Measurements from ENCODE around the gene MAPK12.

Gene MAPK12

GRCh38 chr22:50226875-50227165 lies 34.7 kb downstream of the MAPK12 start:
- no peak for DNase-seq

DNA sequence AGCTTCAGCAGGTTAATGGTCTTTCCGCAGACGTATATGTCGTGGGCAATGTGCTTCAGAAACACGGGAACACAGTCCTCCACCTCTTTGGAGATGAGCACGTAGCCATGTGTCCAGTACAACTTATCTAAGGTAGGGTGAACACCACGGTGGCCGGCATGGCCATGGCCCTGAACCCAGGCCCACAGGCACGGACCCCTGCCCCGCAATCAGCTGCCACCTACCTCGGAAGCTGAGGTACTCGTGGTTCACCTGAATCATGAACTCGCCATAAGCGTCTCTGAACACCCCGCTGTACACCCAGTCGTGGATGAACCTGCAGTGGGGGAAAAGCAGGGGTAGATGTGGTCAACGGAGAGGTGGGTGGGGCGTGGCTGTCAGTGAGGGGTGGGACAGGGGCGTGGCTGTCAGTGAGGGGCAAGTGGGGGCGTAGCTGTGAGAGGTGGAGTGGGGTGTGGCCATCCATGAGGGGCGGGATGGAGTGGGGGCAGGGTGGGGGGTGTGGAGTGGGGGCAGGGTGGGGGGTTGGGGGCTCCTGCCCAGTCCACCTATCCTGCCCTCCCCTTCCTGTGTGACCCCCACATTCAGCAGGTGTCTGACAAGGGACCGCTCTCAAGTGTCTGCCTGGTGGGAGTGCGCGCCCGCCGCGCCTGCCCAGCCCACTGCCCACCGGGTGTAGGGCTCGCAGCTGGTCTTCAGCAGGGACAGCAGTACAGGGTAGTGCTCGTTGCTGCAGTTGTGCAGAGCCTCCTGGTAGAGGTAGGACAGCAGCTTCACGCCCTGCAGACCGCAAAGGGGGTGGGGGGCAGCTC lies 35.2 kb downstream of the MAPK12 start:
- DNase-seq, result no peak

- no peak for DNase-seq
Measured at GRCh38 chr22:50225200-50225969, 36.1 kb downstream of the MAPK12 start.

DNA sequence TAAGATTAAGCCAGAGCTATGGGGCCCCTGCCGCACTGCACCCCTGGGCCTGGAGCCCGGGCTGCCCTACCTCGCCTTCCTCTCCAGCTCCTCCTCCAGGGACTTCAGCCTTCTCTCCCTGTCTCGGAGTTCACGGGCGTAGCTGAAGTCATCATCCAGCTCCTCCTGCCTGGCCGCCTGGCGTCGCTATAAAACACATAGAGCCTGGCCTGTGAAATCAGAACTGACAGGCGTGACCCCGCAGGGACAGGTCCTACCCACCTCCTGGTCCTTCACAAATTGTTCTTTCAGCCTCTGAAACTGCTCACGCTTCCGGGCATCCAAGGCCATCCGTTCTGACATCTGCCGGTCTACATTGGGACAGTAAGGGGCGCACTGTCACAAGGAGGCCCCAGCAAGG lies 37.4 kb downstream of the MAPK12 start:
- no peak for DNase-seq

DNA sequence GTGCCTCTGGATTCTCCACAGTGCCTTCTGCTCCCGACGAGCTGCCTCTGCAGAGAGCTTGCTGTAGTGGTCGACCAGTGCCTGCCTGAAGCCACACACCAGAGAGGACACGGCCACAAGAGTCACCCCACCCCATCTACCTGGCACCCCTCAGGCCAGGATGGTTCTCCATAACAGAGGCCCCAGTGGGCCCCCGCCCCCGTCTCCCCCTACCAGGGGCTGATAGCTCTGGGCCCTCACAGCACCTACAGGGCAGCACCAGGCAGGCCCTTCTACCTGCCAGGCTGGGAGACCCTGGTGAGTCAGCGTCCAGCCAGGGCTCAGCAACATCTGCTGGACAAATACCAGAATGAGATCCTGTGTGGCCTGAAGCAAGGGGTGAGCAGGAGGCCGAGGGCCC lies 39.0 kb downstream of the MAPK12 start:
- no peak for DNase-seq

GRCh38 chr22:50221410-50222300 lies 39.8 kb downstream of the MAPK12 start:
- no peak for DNase-seq

- DNase-seq, result no peak
Measured at GRCh38 chr22:50220603-50221409, 40.7 kb downstream of the MAPK12 start.

DNA sequence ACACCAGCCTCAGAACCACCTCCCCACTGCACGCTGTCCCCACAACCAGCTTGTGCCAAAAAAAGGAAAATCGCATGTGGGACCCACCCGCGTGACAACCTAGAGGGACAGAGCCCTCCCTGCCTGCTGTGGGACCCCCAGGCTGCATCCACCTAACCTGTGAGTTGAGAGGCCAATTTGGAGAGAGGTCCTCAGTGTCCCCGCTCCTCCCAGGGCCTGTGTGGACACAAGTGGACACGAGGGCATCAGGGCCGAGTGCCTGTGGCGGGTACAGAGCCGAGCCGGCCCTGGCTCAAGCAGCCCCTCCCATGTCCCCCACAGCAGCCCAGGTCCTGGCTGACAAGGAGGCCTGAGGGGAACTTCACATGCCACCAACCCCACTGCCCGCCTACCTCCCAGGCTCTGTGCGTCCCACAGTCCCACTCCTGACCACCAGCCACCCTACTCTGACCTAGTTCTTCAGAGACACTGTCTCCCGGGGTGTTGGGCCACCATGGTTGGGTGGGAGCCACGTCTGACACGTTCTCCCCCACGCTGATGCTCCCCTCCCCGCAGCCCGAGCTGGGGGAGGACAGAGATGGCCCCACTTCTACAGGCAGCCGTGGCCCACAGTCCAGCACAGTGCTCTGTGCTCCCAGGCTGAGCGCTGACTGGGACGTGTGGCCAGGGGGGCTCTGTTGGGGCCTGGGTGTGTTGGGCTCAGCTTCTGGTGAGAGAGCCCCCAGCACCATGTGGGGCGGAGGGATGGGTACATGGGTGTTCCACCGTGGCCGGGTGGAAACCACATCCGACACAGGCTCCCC lies 41.5 kb downstream of the MAPK12 start:
- no peak for DNase-seq

DNA sequence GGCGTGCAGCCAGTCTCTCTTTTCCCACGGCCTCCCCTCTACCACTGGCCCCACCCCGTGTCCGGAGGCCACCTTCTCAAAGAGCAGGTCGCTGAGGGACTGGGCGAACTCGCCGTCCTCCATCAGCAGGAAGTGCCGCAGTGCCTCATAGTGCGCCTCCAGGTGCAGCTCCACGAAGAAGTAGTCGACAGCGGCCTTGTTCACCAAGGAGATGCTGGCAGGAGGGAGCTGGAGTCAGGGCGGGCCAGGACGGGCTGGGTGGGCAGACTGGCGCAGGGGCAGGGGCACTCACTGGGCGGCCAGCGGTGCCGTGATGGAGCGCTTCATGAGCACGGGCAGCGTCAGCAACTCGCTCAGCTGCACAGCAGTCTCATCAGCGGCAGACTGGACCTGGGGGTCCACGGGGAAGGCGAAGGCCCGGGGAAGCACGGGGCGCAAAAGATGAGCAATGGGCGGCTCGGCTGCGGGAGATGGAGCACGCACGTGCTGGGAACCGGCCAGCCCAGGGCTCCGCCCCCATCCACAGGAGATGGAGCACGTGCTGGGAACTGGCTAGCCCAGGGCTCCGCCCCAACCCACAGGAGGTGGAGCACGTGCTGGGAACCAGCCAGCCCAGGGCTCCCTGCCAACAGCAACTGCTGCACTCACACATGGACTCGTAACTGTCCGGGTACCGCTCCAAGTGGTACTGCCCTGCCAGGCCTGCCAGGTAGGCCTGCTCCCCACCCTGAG lies 42.3 kb downstream of the MAPK12 start:
- DNase-seq, result no peak

DNA sequence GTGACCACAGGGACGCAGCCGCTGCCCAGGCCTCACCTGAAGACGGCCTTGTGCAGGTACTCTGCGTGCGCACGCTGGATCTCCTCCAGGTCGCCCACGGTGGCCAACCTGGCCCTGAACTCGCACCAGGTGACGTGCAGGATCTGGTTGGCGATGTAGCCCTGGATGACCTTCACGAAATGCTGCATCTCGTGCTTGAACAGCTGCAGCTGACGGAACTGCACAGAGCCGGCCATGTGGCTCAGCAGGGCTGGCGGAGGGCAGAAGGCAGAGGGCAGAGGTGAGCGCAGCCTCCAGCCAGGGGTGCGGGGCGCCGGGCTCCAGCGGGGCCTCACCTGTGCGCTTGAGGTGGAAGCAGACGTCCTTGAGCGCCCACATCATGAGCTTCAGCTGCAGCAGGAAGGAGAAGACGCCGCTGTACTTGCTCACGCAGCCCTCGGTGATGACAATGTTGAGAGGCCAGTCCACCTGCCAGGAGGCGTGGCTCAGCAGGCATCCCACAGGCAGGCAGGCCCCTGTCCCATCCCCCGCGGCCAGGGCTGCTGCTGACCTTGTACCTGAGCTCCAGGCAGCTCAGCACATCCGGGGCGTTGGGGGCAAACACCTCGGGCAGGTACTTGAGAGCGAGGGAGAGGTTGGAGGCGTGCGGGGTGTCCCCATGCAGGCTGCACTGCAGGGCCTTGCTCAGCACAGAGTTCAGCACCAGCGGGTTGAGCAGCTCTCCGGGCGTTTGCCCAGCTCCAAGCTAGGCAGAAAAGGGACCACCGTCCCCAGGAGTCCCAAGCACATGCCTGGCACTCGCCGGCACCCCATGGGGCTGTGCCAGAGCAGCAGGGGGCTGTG lies 43.1 kb downstream of the MAPK12 start:
- DNase-seq, result no peak

GRCh38 chr22:50217543-50218152 lies 43.8 kb downstream of the MAPK12 start:
- no peak for DNase-seq

- DNase-seq, result no peak
Measured at GRCh38 chr22:50216684-50217520, 44.6 kb downstream of the MAPK12 start.

- no peak for DNase-seq
Measured at GRCh38 chr22:50216055-50216683, 45.3 kb downstream of the MAPK12 start.

- no peak for DNase-seq
Measured at GRCh38 chr22:50215297-50216054, 46.0 kb downstream of the MAPK12 start.

DNA sequence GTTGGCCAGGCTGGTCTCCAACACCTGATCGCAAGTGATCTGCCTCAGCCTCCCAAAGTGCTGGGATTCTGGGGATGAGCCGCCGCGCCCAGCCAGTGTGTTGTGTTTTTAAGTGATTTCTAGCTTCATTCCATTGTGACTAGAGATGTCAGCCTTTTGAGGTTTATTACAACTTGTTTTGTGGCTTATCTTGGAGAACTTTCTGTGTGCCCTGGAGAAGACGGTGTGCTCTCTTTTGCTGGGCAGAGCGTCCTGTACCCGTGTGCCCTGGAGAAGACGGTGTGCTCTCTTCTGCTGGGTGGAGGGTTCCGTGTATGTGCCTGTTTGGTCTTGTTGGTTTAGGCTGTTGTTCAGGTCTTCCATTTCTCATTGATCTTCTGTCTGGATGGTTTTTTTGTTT lies 48.2 kb downstream of the MAPK12 start:
- DNase-seq, result no peak

DNA sequence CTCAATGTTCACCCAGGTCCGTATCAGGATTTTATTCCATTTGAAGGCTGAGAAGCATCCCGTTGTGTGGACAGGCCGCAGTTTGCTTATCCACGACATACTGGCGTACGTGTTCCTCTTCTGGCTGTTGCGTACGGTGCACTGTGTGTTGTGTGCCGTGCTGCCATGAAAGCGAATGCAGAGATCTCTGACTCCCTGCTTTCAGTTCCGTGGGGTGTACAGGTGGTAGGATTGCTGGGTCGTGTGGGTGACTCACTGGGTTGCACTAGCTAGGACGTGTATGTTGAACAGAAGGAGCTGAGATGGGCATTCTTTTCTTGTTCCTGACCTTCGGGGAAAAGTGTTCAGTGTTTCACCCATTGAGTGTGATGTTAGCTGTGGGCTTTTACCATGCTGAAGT lies 50.3 kb downstream of the MAPK12 start:
- no peak for DNase-seq

DNA sequence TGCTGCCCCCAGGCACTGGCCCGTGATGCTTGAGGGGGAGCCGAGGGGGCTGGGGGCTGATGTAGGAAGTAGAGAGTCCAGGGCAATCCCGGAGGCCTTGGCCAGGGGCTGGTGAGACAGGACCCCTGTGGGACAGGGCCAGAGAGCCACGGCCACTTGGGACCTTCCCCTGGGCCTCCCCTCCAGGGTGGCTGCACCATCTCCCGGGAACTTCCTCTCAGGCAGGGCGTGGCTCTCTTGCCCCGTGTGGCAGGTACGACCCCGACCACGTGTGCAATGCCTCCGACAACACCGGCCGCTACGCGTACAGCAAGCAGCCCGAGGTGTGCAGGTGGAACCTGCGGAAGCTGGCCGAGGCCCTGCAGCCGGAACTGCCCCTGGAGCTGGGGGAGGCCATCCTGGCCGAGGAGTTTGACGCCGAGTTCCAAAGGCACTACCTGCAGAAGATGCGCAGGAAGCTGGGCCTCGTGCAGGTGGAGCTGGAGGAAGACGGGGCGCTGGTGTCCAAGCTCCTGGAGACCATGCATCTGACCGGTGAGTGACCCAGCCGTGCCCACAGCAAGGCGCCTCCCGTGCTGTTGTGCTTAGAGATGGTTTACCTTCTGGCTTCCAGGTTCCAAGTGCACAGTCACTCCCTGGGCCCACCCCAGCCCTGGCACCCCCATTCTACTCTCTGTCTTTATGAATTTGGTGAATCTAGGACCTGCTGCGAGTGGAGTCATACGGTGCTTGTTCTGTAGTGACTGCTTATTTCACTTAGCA lies 50.9 kb downstream of the MAPK12 start:
- no peak for DNase-seq
